Mucosa of descending colon (tissue), 3 donors: Measurements from ENCODE around the gene RTN4RL2. TPM values are rescaled to one million over a fixed set of nuclear protein-coding genes. Genes with fewer than 3 reads are reported as not detected.
A peak's percentile ranks its signal among the peaks of the same experiment; 100 is the strongest.

Experiments used
- ATAC-seq: fragments of 200-7000 bp; cut with Tn5 transposase; one replicate; pipeline ENCODE4 v1.9.1; 2020; ENCODE audit warnings: mild to moderate bottlenecking, moderate library complexity
- DNase-seq, 3 donors: peaks; one replicate each; pipeline ENCODE4 v3.0.0-alpha.2; 2020
- H3K36me3 ChIP-seq: fragments of 200-600 bp; one replicate; pipeline ENCODE4 v1.8.0; 2021; ENCODE audit warnings: low read depth, mild to moderate bottlenecking
- H3K4me1 ChIP-seq: fragments of 200-600 bp; one replicate; pipeline ENCODE4 v1.8.0; 2021; ENCODE audit warnings: low read depth, mild to moderate bottlenecking
- H3K4me3 ChIP-seq: fragments of 200-600 bp; one replicate; pipeline ENCODE4 v1.8.0; 2021; ENCODE audit warnings: mild to moderate bottlenecking
- H3K9me3 ChIP-seq: fragments of 200-600 bp; one replicate; pipeline ENCODE4 v1.8.0; 2021; ENCODE audit warnings: mild to moderate bottlenecking
- intact Hi-C, 2 donors: fragments of 100-400 bp; cut with DNase I in 1 of 2; cut with micrococcal nuclease in 1 of 2; formaldehyde crosslinking; loops; one replicate each; pipeline versions ENCODE4 v1.11.0 to v1.11.1; 2022; cut with DNase I, micrococcal nuclease
- total RNA-seq, 3 donors: library from RNA; stranded (reverse); fragmentation: NEBNext Ultra II Directional in 2 of 3; extraction: Animal tissue kit (Norgen Biotek cat#: 25700) in 2 of 3; gene quantifications; one replicate each; pipeline versions ENCODE4 v1.2.1 to v1.2.4, GENCODE V29; 2021 to 2023
- TF ChIP-seq, protein P1 (sequence below): fragments of 200-600 bp; IDR thresholded peaks from one replicate; pipeline ENCODE4 v1.8.0; 2022; ENCODE audit warnings: antibody characterized with exemption, mild to moderate bottlenecking
- donor health status: DM: no; HTN: no; CAD: no; lungs with moderate emphysema.
- donor health status: DM: no; HTN: no; CAD: no.
- donor health status: DM: no; HTN: yes; CAD: no.

Gene RTN4RL2
- total RNA-seq, 3 donors from 2014 or later, result 0.38 to 0.73 (median 0.48) TPM

DNA sequence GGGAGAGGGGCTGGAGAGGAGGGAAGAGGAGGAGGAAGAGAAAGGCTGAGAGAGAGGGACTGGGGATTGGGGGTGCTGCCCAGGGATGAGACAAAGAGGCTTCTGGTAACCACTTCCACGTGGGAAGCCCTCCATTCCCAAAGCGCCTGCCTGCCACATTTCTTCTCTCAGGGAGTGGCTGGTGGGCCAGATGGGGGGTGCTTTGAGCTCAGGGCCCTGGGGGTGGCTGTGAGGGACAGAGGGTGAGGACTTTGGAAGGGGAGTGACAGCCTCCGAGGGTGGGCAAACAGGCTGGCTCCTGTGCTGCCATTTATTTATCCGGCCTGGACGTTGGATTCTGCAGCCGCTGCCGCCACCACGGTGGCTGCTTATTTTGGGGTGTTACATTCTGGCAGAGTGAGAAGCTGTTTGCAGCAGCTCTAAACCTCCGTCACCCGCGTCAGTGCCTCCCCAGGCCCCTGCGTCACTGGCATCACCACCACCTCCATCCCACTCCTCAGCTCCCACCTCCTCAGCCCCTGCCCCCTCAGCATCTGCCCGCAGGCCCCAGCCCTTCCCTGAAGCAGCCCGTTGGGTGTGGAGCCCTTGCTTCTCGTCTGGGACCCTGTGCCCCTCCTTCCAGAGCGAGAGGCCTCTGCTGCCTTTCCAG lies 1.6 kb downstream of the RTN4RL2 start:
- peaks cover 31% of the 10 kb centered on the region for H3K4me1 ChIP-seq
- no peak overlapping the region for H3K4me3 ChIP-seq
- no peaks in the 10 kb centered on the region for H3K9me3 ChIP-seq
- ATAC-seq (no peak), DNase-seq (peak in 2 of 3 donors; percentile 20 to 42)
- intact Hi-C loops, result loop anchor here in 1 of 2 donors (10.0 kb wide), 1 partner anchor 1053 kb away; no protein-coding TSS in a partner anchor
- H3K36me3 ChIP-seq, result no peaks in the 10 kb centered on the region
- TF ChIP-seq, protein P1, sequence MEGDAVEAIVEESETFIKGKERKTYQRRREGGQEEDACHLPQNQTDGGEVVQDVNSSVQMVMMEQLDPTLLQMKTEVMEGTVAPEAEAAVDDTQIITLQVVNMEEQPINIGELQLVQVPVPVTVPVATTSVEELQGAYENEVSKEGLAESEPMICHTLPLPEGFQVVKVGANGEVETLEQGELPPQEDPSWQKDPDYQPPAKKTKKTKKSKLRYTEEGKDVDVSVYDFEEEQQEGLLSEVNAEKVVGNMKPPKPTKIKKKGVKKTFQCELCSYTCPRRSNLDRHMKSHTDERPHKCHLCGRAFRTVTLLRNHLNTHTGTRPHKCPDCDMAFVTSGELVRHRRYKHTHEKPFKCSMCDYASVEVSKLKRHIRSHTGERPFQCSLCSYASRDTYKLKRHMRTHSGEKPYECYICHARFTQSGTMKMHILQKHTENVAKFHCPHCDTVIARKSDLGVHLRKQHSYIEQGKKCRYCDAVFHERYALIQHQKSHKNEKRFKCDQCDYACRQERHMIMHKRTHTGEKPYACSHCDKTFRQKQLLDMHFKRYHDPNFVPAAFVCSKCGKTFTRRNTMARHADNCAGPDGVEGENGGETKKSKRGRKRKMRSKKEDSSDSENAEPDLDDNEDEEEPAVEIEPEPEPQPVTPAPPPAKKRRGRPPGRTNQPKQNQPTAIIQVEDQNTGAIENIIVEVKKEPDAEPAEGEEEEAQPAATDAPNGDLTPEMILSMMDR, result no peak

DNA sequence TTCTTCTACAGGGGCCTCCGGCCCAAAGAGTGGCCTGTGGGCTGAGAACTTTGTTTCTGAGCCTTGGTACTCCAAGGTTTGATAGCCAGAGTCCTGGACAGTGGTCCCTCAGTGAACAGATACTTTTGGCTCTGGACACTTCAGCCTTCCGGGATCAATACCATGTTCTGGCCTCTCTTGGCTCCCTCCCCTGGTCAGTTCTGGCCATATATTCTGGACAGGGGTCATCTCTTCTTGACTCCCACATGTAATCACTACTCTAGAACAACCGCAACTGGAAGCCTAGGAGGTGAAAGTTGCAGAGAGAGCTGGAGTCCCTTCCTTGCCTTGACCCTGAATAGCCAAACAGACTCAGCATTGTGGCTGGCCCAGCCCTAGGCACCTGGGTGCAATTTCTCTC lies 2.3 kb downstream of the RTN4RL2 start:
- ATAC-seq, result no peak
- no peaks in the 10 kb centered on the region for H3K36me3 ChIP-seq
- H3K4me1 ChIP-seq, result peaks cover 27% of the 10 kb centered on the region
- H3K9me3 ChIP-seq, result no peaks in the 10 kb centered on the region
- intact Hi-C loops, result loop anchor here in 1 of 2 donors (10.0 kb wide), 1 partner anchor 1052 kb away; no protein-coding TSS in a partner anchor
- H3K4me3 ChIP-seq, result no peak overlapping the region
- TF ChIP-seq, protein P1, result no peak
- peak in 1 of 3 donors; percentile 11 for DNase-seq

DNA sequence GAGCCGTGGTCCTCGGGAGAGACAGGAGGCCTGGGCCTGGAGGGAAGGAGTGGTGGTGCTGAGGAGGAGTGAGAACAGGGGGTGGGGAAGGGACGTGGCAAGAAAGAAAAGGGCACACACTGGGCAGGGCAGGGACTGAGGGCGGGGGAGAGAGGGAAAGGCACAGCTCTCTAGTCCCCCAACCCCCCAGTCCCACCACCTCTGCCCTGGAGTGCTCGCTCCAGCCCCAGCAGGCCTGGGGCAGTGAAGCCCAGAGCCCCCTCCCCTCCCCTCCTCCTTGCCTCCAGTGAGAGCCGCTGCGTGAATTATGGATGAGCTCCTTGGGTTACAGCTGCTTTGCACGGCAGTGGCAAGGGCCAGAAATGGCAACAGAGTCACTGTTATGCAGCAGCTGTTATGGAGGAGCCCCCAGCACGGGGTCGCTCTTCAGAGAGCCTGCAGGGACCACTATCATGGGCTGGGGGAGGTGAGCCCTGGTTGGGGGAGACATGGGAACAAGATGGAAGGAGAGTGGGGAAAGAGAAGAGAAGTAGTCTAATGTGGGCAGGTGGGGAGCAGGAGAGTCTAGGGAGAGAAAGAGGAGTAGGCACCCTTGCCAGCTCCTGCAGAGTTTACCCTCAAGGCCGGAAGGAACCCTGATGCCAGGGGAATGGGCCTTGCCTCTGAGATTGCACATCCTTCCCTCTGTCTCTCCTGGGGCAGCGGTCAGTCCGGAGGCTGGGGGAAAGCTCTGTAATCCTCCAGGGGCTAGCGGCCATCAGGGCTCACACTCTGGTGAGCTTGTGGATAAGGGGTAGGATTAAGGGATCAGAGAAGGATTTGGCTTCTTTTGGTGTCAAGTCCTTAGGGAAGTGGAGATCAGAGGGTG lies 3.6 kb downstream of the RTN4RL2 start:
- Histone ChIP-seq H3K4me1 (peaks cover 14% of the 10 kb centered on the region), H3K9me3 (no peaks in the 10 kb centered on the region), H3K4me3 (no peak overlapping the region), H3K36me3 (no peaks in the 10 kb centered on the region)
- TF ChIP-seq, protein P1, result no peak
- intact Hi-C loops, result loop anchor here in 1 of 2 donors (10.0 kb wide), 1 partner anchor 1051 kb away; no protein-coding TSS in a partner anchor
- DNase-seq, result peak in 2 of 3 donors; percentile 12 to 23
- ATAC-seq, result no peak

DNA sequence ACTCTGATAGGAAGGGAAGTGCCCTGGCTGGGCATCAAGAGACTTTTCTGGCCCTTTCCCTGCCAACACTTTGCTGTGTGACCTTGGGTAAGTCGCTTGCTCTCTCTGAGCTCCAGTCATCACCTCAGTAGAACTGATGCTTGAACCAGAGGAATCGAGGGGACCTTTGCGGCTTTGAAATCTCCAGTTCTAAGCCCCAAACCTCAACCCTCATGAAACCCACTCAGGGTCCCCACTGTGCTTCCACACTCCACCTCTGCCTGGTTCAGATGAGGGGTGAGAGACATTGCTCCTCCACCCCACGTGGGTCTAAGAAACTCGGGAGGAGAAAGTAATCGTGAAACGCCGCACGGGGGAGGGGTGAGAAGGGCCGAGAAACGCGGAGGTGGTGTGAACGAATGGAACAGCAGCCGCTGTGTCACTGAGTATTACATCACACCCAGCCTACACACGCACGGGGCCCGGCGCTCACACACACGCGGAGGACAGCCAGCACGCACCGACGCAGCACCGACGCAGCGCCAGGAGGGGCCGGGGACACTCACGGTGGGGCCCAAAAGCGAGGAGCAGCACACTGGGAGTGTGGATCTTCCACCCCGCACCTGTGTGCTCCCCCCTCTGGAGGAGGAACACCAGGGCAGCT lies 4.3 kb downstream of the RTN4RL2 start:
- peak in 2 of 3 donors; percentile 23 to 25 for DNase-seq
- Histone ChIP-seq H3K4me3 (no peak overlapping the region), H3K36me3 (no peaks in the 10 kb centered on the region), H3K4me1 (peaks cover 7% of the 10 kb centered on the region), H3K9me3 (no peaks in the 10 kb centered on the region)
- no peak for ATAC-seq
- TF ChIP-seq, protein P1, result no peak
- intact Hi-C loops, result loop anchor here in 1 of 2 donors (10.0 kb wide), 1 partner anchor 1050 kb away; no protein-coding TSS in a partner anchor

DNA sequence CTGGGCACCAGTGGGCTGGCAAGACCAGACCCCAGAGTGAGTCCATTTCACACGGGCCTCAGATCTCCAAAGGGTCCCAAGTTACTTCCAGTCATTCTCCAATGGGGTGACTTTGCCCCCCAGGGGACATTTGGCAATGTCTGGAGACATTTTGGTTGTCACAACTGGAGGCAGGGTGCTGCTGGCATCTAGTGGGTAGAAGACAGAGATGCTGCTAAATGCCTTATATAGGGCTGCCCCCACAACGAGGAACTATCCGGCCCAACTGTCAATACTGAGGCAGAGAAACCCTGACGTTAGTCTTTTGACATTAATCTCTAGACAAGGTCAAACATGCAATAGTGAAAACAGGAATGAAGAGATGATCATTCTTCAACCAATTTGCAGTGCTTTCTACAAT lies 6.4 kb downstream of the RTN4RL2 start:
- no peak overlapping the region for H3K4me3 ChIP-seq
- TF ChIP-seq, protein P1, result no peak
- ATAC-seq (no peak), DNase-seq (no peak)
- H3K9me3 ChIP-seq, result no peaks in the 10 kb centered on the region
- H3K36me3 ChIP-seq, result no peaks in the 10 kb centered on the region
- intact Hi-C loops, result loop anchor here in 1 of 2 donors (10.0 kb wide), 1 partner anchor 1048 kb away; no protein-coding TSS in a partner anchor
- no peaks in the 10 kb centered on the region for H3K4me1 ChIP-seq
